CD4-positive, CD25-positive, alpha-beta regulatory T cell (primary cell): ENCODE data around the gene PMEPA1. TPM values are rescaled to one million over a fixed set of nuclear protein-coding genes. Genes with fewer than 3 reads are reported as not detected.

Experiments
- ATAC-seq, 2 donors: fragments of 150-1000 bp; cut with Tn5 transposase; one replicate each; pipeline ENCODE4 v1.10.0; 2021; ENCODE audit warnings: low read depth in 2 of 2, moderate number of reproducible peaks in 2 of 2, moderate library complexity in 1 of 2
- DNase-seq, 3 donors: peaks; one replicate each; pipeline versions ENCODE4 v3.0.0 to v3.0.0-alpha.2; 2012 to 2022; ENCODE audit warnings: mixed read lengths in 1 of 3
- H3K27ac ChIP-seq: one replicate; pipeline ENCODE4 v1.7.0; 2013; ENCODE audit warnings: mild to moderate bottlenecking, low read length; ENCODE audit not compliant: insufficient read depth, poor library complexity, severe bottlenecking
- H3K27me3 ChIP-seq: one replicate; pipeline ENCODE4 v1.7.0; 2013; ENCODE audit warnings: low read length; ENCODE audit not compliant: control insufficient read depth, insufficient read depth
- H3K36me3 ChIP-seq: one replicate; pipeline ENCODE4 v1.7.0; 2013; ENCODE audit warnings: mild to moderate bottlenecking, low read length, moderate library complexity; ENCODE audit not compliant: control insufficient read depth, insufficient read depth
- H3K4me1 ChIP-seq: 2 replicates; pipeline ENCODE4 v1.7.0; 2013; ENCODE audit warnings: mild to moderate bottlenecking, low read length; ENCODE audit not compliant: insufficient read depth, control insufficient read depth, poor library complexity, severe bottlenecking
- H3K4me3 ChIP-seq: one replicate; pipeline ENCODE4 v1.7.0; 2013; ENCODE audit warnings: low read depth, mild to moderate bottlenecking, low read length, moderate library complexity
- H3K9me3 ChIP-seq, 2 experiments: 1 replicate in 1 of 2; 2 replicates in 1 of 2; pipeline ENCODE4 v1.7.0; 2013; ENCODE audit warnings: low read length in 2 of 2, mild to moderate bottlenecking in 1 of 2, moderate library complexity in 1 of 2; ENCODE audit not compliant: control insufficient read depth in 2 of 2
- H3K27ac Mint-ChIP-seq, 3 donors: one replicate each; pipeline ENCODE4 v1.8.0; 2020 to 2022; ENCODE audit warnings: mild to moderate bottlenecking in 3 of 3, mixed read lengths in 3 of 3, moderate library complexity in 2 of 3
- H3K27me3 Mint-ChIP-seq: one replicate; pipeline ENCODE4 v1.8.0; 2022; ENCODE audit warnings: mild to moderate bottlenecking, mixed read lengths
- H3K36me3 Mint-ChIP-seq: one replicate; pipeline ENCODE4 v1.8.0; 2020; ENCODE audit warnings: mixed read lengths
- H3K4me1 Mint-ChIP-seq, 4 donors: one replicate each; pipeline ENCODE4 v1.8.0; 2020 to 2022; ENCODE audit warnings: mixed read lengths in 4 of 4, mild to moderate bottlenecking in 1 of 4
- H3K4me3 Mint-ChIP-seq, 4 donors: one replicate each; pipeline ENCODE4 v1.8.0; 2020 to 2022; ENCODE audit warnings: mild to moderate bottlenecking in 4 of 4, mixed read lengths in 4 of 4, moderate library complexity in 3 of 4
- H3K9me3 Mint-ChIP-seq, 7 donors: one replicate each; pipeline ENCODE4 v1.8.0; 2020 to 2022; ENCODE audit warnings: mixed read lengths in 7 of 7, mild to moderate bottlenecking in 3 of 7, moderate library complexity in 2 of 7
- polyA plus RNA-seq, 4 donors: library from polyadenylated mRNA; unstranded; fragments of 300-500 nt; fragmentation: Illumina TruSeq; gene quantifications; one replicate each; pipeline ENCODE4 v1.2.3, GENCODE V29; 2021
- total RNA-seq: library from RNA; stranded (reverse); gene quantifications from one replicate; pipeline ENCODE4 v1.2.3, GENCODE V29; 2022

Gene PMEPA1, protein sequence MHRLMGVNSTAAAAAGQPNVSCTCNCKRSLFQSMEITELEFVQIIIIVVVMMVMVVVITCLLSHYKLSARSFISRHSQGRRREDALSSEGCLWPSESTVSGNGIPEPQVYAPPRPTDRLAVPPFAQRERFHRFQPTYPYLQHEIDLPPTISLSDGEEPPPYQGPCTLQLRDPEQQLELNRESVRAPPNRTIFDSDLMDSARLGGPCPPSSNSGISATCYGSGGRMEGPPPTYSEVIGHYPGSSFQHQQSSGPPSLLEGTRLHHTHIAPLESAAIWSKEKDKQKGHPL
- total RNA-seq (4.0 TPM), polyA plus RNA-seq (1 to 10 TPM in 1 of 4 donors, under 1 TPM in 3; 0.36 to 1.1 (median 0.62) TPM)

DNA sequence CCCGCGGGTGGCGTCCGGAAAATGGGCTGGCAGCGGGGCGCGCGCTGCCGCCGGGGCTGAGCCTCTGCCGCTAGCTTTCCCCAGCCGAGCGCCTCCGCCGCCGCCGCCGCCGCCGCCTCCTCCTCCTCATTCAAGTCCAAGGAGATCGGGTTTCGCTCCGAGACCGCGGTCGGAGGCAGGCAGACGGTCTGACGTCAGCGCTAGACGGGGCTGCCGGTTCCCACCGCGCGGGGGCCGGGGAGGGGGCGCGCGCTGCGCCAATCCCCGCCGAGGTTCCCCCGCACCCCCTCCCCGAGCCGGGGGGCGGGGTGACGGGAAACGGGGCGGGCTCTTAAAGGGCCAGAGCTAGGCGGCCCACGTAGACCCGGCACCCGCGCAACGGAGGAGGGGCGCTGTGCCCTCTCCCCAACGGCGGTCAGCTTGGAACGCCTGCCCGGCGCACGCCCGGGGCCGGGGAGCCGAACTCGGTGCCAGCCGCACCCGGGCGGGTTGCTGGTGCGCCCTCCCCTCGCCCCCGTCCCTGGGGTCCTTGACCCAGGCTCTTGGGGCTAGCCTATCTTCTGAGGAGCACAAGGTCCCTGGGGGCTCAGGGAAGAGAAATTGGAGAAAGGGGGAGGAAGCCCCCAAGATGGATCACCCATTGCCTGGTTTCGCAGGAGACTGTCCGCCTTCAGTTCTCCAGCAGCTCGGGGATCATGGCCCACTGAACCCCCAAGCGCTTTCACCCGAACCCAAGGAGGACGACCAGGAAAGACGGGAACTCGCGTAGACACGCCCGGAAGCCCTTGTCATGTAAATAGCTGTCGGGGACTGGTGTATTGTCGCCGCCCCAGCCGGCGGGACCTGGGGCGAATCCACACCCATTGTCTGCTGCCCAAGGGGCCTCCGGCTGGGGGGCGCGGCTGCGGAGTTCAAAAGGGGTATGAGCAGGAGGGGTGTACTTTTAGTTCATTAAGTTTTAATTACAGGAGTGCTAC lies at the start of gene PMEPA1:
Gene PMEPA1, minus strand, starts transcription at position 193 of the 977 bp plus-strand sequence. CDS start 433 bp downstream, outside the sequence.
- ATAC-seq: peak; percentile 82 to 87
- peaks cover 15% of the 10 kb centered on the region for H3K4me1 ChIP-seq
- Mint-ChIP-seq H3K4me1 (peaks cover 3 to 41% (median 10%) of the 10 kb centered on the region in 4 donors), H3K27me3 (peaks cover 31% of the 10 kb centered on the region), H3K9me3 (no peaks in the 10 kb centered on the region), H3K4me3 (peak within 1 kb of the TSS; percentile 89 to 94 (median 92)), H3K36me3 (no peaks in the 10 kb centered on the region), H3K27ac (peak within 1 kb of the TSS; percentile 91 to 97 (median 94))
- H3K27ac ChIP-seq: peak within 1 kb of the TSS; percentile 71
- H3K9me3 ChIP-seq: no peaks in the 10 kb centered on the region
- H3K27me3 ChIP-seq: no peaks in the 10 kb centered on the region
- no peaks in the 10 kb centered on the region for H3K36me3 ChIP-seq
- DNase-seq: peak; percentile 86 to 88 (median 87)
- H3K4me3 ChIP-seq: peak within 1 kb of the TSS; percentile 57

DNA sequence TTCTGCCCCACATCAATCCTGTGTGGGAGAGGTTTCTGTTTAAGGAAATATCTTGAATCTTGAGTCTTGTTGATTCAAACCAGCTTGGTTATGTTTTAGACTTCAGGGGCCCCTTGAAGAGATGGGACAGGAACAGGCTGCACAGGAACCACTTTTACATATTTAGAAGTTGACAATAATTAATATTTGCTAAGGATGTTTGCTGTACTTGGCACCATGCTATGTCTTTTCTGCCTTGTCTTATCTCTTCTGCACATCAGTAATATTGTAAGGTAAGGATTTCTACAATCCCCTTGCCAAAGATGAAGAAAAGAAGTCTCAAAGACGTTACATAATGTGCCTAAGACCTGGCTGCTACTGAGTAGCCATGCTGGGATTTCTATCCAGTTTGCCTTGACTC lies 48.0 kb upstream of the PMEPA1 start:
- no peak overlapping the region for H3K27ac Mint-ChIP-seq
- H3K4me1 Mint-ChIP-seq: no peaks in the 10 kb centered on the region
- Histone ChIP-seq H3K27me3 (no peaks in the 10 kb centered on the region), H3K4me3 (no peak overlapping the region), H3K4me1 (no peaks in the 10 kb centered on the region), H3K36me3 (no peaks in the 10 kb centered on the region), H3K9me3 (no peaks in the 10 kb centered on the region), H3K27ac (no peak overlapping the region)
- peaks cover 0 to 11% (median 0%) of the 10 kb centered on the region in 7 donors for H3K9me3 Mint-ChIP-seq
- peaks cover 24% of the 10 kb centered on the region for H3K27me3 Mint-ChIP-seq
- no peak for DNase-seq
- H3K4me3 Mint-ChIP-seq: no peak overlapping the region
- no peaks in the 10 kb centered on the region for H3K36me3 Mint-ChIP-seq
- ATAC-seq: no peak

DNA sequence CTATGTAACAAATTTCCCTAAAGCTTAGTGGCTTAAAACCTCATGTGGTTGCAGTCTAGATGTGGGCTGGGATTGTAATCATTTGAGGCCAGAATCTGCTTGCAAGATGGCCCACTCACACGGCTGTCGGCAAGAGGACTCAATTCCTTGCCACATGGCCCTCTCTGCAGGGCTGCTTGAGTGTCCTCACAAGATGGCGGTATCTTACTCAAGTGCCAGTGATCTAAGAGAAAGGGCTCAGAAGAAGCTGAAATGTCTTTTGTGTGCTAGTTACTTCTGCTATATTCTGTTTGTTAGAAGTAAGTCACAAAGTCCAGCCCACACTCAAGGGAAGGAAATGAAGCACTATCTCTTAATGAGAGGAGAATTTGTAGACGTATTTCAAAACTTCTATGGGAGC lies 47.1 kb upstream of the PMEPA1 start:
- Histone ChIP-seq H3K36me3 (no peaks in the 10 kb centered on the region), H3K9me3 (no peaks in the 10 kb centered on the region), H3K27ac (no peak overlapping the region), H3K4me1 (no peaks in the 10 kb centered on the region), H3K4me3 (no peak overlapping the region), H3K27me3 (no peaks in the 10 kb centered on the region)
- ATAC-seq (no peak), DNase-seq (no peak)
- H3K9me3 Mint-ChIP-seq: peaks cover 0 to 11% (median 0%) of the 10 kb centered on the region in 7 donors
- no peak overlapping the region for H3K4me3 Mint-ChIP-seq
- peaks cover 24% of the 10 kb centered on the region for H3K27me3 Mint-ChIP-seq
- no peak overlapping the region for H3K27ac Mint-ChIP-seq
- H3K36me3 Mint-ChIP-seq: no peaks in the 10 kb centered on the region
- no peaks in the 10 kb centered on the region for H3K4me1 Mint-ChIP-seq

DNA sequence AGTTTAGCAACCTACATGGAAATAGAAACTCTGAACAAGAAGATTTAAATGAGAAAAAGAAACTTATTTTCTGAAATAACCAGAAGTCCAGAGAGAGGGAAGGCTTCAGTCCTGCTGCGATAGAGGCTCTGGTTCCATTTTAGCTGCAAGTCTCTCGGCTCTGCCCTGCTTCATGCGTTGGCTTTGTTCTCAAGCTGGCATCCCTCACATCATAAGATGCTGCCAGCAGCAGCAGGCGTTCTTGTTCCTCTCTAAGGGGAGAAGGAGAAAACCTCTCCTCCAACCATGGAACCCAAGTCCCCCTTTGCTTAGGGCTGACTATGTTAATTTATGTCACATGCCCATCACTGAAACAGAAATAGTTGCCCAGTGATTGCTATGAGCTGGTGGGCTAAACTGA lies 46.4 kb upstream of the PMEPA1 start:
- no peaks in the 10 kb centered on the region for H3K9me3 ChIP-seq
- H3K4me3 Mint-ChIP-seq: no peak overlapping the region

DNA sequence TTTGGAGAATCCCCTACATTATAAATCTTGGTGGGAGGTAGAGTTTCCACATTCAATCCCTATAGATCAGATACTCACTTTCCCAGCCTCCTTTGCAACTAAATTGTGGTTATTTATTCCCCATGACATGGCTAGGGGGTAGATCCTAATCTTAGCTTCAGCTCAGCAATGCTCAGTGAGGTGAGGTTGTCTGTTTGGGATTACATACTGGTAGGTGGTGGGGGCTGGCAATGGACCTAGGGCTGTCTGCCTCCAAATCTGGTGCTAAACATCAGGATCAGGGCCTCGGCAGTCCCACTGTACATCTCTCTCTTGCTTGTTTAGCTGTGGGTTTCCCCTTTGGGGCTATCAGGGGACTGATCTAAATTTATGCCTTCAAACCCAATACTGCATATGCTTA lies 45.8 kb upstream of the PMEPA1 start:
- Histone ChIP-seq H3K27ac (no peak overlapping the region), H3K4me1 (no peaks in the 10 kb centered on the region), H3K9me3 (no peaks in the 10 kb centered on the region), H3K27me3 (no peaks in the 10 kb centered on the region), H3K36me3 (no peaks in the 10 kb centered on the region), H3K4me3 (no peak overlapping the region)
- peaks cover 0 to 12% (median 0%) of the 10 kb centered on the region in 7 donors for H3K9me3 Mint-ChIP-seq
- H3K4me3 Mint-ChIP-seq: no peak overlapping the region
- H3K4me1 Mint-ChIP-seq: no peaks in the 10 kb centered on the region
- no peak overlapping the region for H3K27ac Mint-ChIP-seq
- DNase-seq (no peak), ATAC-seq (no peak)
- no peaks in the 10 kb centered on the region for H3K36me3 Mint-ChIP-seq
- H3K27me3 Mint-ChIP-seq: peaks cover 24% of the 10 kb centered on the region

More for the DNA sequence above, 46.4 kb upstream of the PMEPA1 start:
- DNase-seq: no peak
- Histone ChIP-seq H3K4me1 (no peaks in the 10 kb centered on the region), H3K4me3 (no peak overlapping the region), H3K27me3 (no peaks in the 10 kb centered on the region), H3K36me3 (no peaks in the 10 kb centered on the region), H3K27ac (no peak overlapping the region)
- Mint-ChIP-seq H3K27me3 (peaks cover 24% of the 10 kb centered on the region), H3K9me3 (peaks cover 0 to 13% (median 0%) of the 10 kb centered on the region in 7 donors), H3K36me3 (no peaks in the 10 kb centered on the region), H3K4me1 (no peaks in the 10 kb centered on the region), H3K27ac (no peak overlapping the region)
- ATAC-seq: no peak

DNA sequence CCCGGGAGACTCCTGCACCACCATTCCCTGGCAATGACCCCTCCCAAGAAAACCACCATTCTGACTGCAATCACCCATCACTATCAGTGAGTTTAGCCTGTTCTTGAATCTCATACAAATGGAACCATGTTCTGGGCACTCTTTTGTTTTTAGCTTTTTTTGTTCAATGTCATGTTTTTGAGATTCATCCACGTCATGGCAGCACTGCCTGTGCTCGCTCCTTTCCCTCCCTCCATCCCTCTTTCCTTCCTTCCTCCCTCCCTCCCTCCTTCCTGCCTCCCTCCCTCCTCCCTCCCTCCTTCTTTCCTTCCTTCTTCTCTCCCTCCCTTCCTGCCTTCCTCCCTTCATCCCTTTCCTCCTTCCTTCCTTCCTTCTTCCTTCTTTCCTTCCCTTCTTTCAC lies 44.4 kb upstream of the PMEPA1 start:
- Mint-ChIP-seq H3K36me3 (no peaks in the 10 kb centered on the region), H3K27ac (no peak overlapping the region), H3K27me3 (peaks cover 23% of the 10 kb centered on the region), H3K9me3 (peaks cover 0 to 9% (median 0%) of the 10 kb centered on the region in 7 donors), H3K4me3 (no peak overlapping the region), H3K4me1 (peaks cover 0 to 3% (median 0%) of the 10 kb centered on the region in 4 donors)
- H3K4me1 ChIP-seq: peaks cover 1% of the 10 kb centered on the region
- ATAC-seq: no peak
- no peak overlapping the region for H3K27ac ChIP-seq
- no peaks in the 10 kb centered on the region for H3K27me3 ChIP-seq
- no peak for DNase-seq
- no peaks in the 10 kb centered on the region for H3K9me3 ChIP-seq
- no peak overlapping the region for H3K4me3 ChIP-seq
- H3K36me3 ChIP-seq: no peaks in the 10 kb centered on the region

DNA sequence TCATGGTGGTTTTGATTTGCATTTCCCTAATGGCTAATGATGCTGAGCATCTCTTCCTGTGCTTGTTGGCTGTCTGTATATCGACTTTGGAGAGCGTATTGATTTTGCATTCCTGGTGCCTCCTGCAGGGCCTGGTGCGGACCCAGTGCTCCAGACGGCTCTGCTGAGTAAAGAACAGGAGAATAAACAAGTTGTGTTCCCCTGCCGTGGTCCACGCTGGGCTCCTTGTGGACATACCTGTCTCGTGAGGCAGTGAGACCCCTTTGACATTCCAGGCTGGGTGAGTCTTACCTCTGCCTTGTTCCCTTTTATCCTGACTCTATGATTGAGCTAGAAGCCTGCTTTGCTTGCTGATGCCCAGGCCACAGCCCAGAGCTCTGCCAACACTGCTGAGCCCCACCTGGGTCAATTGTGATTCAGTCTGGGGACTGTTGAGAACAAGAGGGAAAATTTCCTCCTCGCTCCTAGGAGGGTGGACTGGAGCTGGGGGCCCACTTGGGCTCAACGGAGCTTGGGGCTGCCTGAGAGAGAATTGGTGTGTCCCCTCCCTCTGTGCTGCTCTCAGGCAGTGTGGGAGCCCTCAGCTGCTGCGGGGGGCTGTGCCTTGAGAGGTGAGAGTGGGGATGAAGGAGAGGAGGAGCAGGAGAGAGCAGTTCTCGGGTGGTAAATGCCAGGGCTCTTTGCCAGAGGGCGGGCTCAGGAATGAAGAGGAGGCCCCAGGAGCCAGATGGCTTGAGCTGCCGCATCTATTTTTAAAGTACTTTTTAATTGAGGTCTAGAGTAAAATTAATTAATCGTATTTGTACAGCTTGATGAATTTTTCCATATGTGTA lies 43.7 kb upstream of the PMEPA1 start:
- no peaks in the 10 kb centered on the region for H3K36me3 Mint-ChIP-seq
- H3K27me3 ChIP-seq: no peaks in the 10 kb centered on the region
- peaks cover 20% of the 10 kb centered on the region for H3K27me3 Mint-ChIP-seq
- H3K9me3 Mint-ChIP-seq: peaks cover 0 to 9% (median 0%) of the 10 kb centered on the region in 7 donors
- H3K27ac ChIP-seq: no peak overlapping the region
- ATAC-seq (no peak), DNase-seq (no peak)
- H3K4me1 ChIP-seq: peaks cover 4% of the 10 kb centered on the region
- H3K4me1 Mint-ChIP-seq: peaks cover 0 to 8% (median under 1%) of the 10 kb centered on the region in 4 donors
- H3K36me3 ChIP-seq: no peaks in the 10 kb centered on the region
- no peak overlapping the region for H3K4me3 ChIP-seq
- no peak overlapping the region for H3K4me3 Mint-ChIP-seq
- H3K9me3 ChIP-seq: no peaks in the 10 kb centered on the region
- H3K27ac Mint-ChIP-seq: no peak overlapping the region
